Large intestine (tissue), 3 donors: ENCODE measurements around the gene EBF3. TPM values are rescaled to one million over a fixed set of nuclear protein-coding genes. Genes with fewer than 3 reads are reported as not detected.
A peak's percentile ranks its signal among the peaks of the same experiment; 100 is the strongest.

Source experiments
- DNase-seq, 2 donors: peaks; one replicate each; pipeline versions ENCODE4 v3.0.0 to v3.0.0-alpha.2; 2013
- H3K27ac ChIP-seq: one replicate; pipeline ENCODE4 v1.5.1; 2013; ENCODE audit warnings: low read length
- H3K27me3 ChIP-seq: 2 replicates; pipeline ENCODE4 v1.6.1; 2013; ENCODE audit warnings: low read length; ENCODE audit not compliant: control insufficient read depth, insufficient read depth
- H3K36me3 ChIP-seq: 2 replicates; pipeline ENCODE4 v1.6.1; 2013; ENCODE audit warnings: low read length; ENCODE audit not compliant: control insufficient read depth, insufficient read depth
- H3K4me1 ChIP-seq: one replicate; pipeline ENCODE4 v1.6.1; 2013; ENCODE audit warnings: low read length; ENCODE audit not compliant: control insufficient read depth, insufficient read depth
- H3K4me3 ChIP-seq: one replicate; pipeline ENCODE4 v1.5.1; 2013; ENCODE audit warnings: low read length
- H3K9me3 ChIP-seq: one replicate; pipeline ENCODE4 v1.6.1; 2013; ENCODE audit warnings: mild to moderate bottlenecking, low read depth, low read length, moderate library complexity; ENCODE audit not compliant: control insufficient read depth
- WGBS: methylation state at CpG from one replicate; pipeline ENCODE4 v1.1.5; 2013; ENCODE audit warnings: low lambda C conversion rate; ENCODE audit not compliant: insufficient coverage; 5-methylcytosine and 5-hydroxymethylcytosine counted together
- polyA plus RNA-seq: library from polyadenylated mRNA; unstranded; fragments of 120-200 nt; gene quantifications from one replicate; pipeline ENCODE4 v1.2.1, GENCODE V29; 2013

Gene EBF3
- polyA plus RNA-seq, 1 donor: 7.5 TPM

DNA sequence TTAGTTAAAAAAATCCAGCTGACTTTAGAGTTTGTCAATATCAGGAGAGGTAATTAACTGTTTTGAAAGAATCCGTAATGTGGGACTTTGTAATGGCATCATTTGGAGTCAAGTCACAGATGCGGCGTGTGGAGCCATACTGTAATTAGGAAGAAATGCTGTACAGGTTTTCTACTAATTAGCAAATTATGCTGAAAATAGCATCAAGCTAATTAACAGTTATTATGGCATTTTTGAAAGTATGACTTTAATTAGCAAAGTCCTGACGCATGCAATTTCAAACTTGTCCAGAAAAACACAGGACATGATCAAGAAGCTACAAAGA, 68.3 kb downstream of the EBF3 start:
- no CpG with 5 or more reads among the region's 4 CpGs for WGBS
- Histone ChIP-seq H3K27ac (no peak overlapping the region), H3K9me3 (no peaks in the 10 kb centered on the region), H3K4me1 (peaks cover 7% of the 10 kb centered on the region), H3K36me3 (no peaks in the 10 kb centered on the region), H3K27me3 (peaks cover 39% of the 10 kb centered on the region), H3K4me3 (no peak overlapping the region)
- DNase-seq: no peak

DNA sequence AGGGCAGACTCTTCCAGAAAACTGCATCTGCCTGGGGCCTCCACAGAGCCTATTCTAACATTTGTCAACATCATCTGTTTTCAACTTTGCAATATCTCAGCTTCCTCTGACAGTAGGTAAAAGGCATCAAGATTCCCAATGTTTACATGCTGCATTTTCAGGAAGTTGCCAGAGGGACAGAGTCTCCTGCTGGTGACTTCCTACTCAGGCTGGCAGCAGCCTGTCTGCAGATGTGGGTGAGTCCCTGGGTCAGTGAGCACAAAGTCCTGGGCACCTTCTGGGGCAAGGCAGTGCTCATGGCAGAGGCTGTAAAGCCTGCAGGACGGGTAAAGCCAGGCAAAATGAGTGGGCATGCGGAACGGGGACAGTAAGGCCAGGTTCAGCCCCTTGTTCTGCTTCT, 69.4 kb downstream of the EBF3 start:
- Histone ChIP-seq H3K27me3 (peaks cover 29% of the 10 kb centered on the region), H3K4me1 (peaks cover 7% of the 10 kb centered on the region), H3K36me3 (no peaks in the 10 kb centered on the region), H3K4me3 (no peak overlapping the region), H3K27ac (no peak overlapping the region), H3K9me3 (no peaks in the 10 kb centered on the region)
- 94% methylated on average over 3 of the region's 3 CpGs for WGBS
- peak in 1 of 2 donors; percentile 14 for DNase-seq

DNA sequence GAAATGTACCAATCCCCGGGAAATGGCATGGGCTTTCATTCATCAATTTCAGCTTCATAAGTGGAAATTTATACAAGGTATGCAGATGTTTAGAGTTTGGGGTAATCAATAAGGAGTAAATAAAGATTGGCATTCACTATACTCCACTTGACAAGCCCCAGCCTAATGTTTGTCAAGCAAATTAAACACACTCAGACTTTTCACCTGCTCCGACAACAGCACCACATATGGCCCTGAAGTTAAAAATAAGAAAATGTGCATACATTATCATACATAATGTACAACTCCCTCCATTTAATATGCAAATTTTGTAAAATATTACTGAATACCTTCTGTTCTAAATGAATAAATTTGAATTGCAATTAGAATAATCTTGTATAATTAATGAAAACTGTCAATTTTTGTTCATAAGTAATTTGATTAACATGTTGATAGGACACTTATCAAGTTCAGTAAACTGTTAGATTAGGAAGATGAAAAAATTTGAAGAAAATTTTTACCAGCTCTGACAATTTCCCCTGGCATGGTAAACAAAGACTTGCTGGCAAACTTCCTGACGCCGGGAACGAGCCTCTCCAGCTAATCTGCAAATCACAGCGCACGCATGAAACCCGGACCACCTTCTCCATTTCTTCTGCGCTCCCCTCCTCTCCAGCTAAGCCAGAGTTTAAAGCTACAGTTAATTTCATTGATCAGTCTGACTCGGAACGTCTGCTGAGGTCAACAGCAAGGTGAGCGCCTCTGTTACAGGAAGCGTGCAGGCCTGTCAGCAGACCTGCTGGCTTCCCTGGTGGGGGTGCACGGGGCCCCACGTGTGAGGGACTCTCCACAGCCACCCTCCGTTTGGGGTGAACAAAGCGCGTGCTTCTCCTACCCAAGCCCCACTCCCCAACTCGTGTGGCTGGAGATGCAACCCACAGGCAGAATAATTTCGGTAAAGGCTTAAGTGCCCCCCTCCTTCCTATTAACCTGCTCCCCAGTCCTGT, 70.7 kb downstream of the EBF3 start:
- H3K4me1 ChIP-seq: peaks cover 7% of the 10 kb centered on the region
- DNase-seq: no peak
- no peaks in the 10 kb centered on the region for H3K9me3 ChIP-seq
- no peak overlapping the region for H3K4me3 ChIP-seq
- H3K27me3 ChIP-seq: peaks cover 17% of the 10 kb centered on the region
- 80% methylated on average over 1 of the region's 20 CpGs for WGBS
- H3K27ac ChIP-seq: no peak overlapping the region
- H3K36me3 ChIP-seq: no peaks in the 10 kb centered on the region

DNA sequence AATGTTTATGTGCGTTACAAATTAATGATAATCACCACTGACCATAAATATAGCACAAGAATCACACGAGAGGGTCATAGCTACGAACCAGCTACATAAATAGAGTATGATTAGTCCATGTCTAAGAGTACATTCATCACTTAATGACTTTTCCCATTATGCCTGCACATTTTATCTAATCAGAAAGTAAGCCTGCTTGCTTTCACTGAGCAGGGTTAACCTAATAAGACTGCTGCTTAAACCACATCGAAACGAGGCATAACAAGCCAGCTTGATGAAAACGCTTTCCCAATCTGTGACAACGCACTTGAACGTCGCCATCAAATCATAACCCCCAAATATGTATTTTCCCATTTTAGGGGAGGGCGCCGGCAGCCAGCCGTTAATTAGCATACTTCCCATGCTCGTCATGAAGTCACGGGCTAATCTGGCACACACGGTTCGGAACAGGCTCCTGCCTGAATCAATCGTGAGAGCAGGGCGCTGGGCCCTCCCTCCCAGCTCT, 71.5 kb downstream of the EBF3 start:
- no peak for DNase-seq
- H3K27ac ChIP-seq: no peak overlapping the region
- no peaks in the 10 kb centered on the region for H3K9me3 ChIP-seq
- H3K36me3 ChIP-seq: no peaks in the 10 kb centered on the region
- H3K27me3 ChIP-seq: peaks cover 9% of the 10 kb centered on the region
- peaks cover 7% of the 10 kb centered on the region for H3K4me1 ChIP-seq
- no peak overlapping the region for H3K4me3 ChIP-seq
- WGBS: 70% methylated on average over 2 of the region's 18 CpGs

DNA sequence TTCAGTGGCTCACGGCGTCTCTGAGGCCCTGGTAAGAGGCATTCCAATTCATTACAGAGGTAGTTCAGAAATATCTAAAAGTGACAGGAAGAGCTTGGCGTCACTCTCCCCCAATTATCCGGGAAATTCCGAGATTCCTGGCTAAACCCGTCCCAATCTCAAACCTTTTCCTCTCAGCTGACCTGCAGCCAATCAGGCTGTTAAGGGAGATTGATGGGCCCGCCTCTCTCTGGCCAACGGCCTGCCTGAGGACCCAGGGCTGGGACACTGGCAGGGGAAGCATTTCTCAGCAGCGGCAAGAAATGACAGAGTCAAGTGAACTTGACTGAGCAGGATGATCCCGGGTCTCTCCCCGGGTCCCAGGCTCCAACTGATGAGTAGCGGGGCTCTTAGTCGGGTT, 72.3 kb downstream of the EBF3 start:
- WGBS: no CpG with 5 or more reads among the region's 13 CpGs
- Histone ChIP-seq H3K4me3 (no peak overlapping the region), H3K4me1 (peaks cover 7% of the 10 kb centered on the region), H3K27ac (no peak overlapping the region), H3K27me3 (peaks cover 1% of the 10 kb centered on the region), H3K36me3 (no peaks in the 10 kb centered on the region), H3K9me3 (no peaks in the 10 kb centered on the region)
- DNase-seq: no peak

DNA sequence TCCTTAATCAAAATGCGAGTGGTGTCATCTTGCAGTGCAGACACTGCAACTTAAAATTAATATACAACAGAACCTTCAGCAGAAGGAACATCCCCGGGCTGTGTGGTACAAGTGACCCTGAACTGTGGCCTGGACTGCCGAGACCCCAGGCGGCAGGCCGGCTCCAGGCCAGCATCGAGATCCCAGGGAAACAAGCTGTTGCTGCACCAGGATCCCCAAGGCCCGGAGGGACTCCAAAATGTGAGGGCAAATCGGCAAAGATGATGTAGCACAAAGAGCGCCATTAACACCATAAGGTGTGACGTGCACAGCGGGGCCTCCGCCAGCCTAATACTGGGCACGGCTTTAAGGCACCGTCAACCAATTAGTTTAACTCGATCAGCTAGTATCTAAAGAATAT, 73.9 kb downstream of the EBF3 start:
- no peaks in the 10 kb centered on the region for H3K27me3 ChIP-seq
- H3K4me3 ChIP-seq: no peak overlapping the region
- H3K9me3 ChIP-seq: no peaks in the 10 kb centered on the region
- H3K4me1 ChIP-seq: peaks cover 7% of the 10 kb centered on the region
- H3K27ac ChIP-seq: no peak overlapping the region
- 90% methylated on average over 6 of the region's 15 CpGs for WGBS
- DNase-seq: no peak
- no peaks in the 10 kb centered on the region for H3K36me3 ChIP-seq

DNA sequence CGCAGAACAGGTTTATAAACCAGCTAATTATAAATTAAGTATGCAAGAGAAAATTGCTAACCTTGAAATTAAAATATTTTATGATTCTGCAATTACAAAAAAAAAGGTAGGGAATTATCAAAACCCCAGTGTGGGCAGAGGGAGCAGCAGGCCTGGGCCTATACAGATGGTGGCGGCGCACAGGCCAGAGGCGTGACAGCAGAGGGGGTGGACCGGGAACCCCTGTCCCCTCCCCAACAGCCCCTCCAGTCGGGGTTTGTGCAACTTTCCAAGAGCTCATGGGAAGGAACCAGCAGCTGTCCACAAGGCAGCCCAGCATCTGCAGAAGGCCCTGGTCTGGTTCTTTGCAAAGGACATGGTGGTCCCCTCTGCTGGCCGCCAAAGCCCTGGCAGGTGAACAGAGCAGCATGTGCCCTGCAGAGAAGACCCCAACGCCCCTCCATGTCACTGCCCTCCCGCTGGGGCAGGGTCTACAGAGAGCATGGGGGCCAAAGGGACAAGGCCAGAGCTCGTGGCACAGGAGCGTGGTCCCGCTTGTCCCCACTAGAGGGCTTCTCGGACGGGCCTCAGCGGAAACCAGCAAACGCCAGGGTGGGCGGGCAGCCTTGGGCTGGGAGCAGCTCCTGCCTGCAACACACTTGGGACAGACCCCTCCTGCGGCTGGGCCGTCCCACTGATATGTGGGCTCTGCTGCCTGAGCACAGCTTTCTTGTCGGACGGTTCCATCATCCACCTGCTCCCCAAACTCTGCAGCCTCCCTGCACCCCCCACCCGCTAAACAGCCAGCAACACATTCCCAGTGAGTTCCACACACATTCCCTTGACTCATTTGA, 75.1 kb downstream of the EBF3 start:
- no peaks in the 10 kb centered on the region for H3K9me3 ChIP-seq
- H3K4me1 ChIP-seq: no peaks in the 10 kb centered on the region
- no peak overlapping the region for H3K4me3 ChIP-seq
- 100% methylated on average over 1 of the region's 22 CpGs for WGBS
- no peak for DNase-seq
- H3K27me3 ChIP-seq: no peaks in the 10 kb centered on the region
- H3K27ac ChIP-seq: no peak overlapping the region
- H3K36me3 ChIP-seq: no peaks in the 10 kb centered on the region

DNA sequence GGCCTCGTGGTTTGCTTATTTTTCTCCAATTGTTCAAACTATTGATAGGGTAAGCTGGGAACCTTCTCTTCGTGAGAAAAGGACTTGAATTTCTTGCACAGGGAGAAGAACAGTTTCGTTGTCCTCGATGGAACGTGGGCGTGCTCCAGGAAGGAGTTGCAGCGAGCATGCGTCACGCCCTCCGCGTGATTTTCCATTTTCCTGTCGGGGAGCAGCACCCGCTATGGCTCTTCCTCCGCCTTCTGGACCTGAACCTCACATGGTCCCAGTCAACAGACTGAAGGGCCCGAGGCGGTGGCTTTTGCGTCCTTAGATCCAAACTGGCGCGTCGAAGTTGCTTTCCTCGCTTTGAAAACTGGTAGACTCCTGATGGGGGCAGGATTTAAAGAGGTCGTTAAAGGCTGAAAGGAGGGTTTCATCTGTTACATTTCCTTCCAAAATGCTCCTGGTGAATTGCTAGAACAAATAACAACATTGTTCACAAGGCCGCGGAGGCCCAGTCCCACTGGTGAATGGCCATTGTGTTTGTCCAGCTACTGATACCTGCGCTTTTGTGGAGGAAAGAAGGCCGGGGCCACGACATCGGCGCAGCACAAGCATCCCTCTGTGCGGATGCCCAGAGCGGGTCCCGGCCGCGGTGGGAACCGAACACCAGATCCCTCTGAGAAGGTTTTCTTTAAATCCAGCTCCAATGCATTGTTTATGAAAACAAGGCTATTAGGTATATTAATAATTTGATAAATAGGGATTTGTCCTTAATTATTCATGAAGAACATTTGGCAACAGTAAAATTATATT, 75.9 kb downstream of the EBF3 start:
- no CpG with 5 or more reads among the region's 35 CpGs for WGBS
- DNase-seq: no peak

DNA sequence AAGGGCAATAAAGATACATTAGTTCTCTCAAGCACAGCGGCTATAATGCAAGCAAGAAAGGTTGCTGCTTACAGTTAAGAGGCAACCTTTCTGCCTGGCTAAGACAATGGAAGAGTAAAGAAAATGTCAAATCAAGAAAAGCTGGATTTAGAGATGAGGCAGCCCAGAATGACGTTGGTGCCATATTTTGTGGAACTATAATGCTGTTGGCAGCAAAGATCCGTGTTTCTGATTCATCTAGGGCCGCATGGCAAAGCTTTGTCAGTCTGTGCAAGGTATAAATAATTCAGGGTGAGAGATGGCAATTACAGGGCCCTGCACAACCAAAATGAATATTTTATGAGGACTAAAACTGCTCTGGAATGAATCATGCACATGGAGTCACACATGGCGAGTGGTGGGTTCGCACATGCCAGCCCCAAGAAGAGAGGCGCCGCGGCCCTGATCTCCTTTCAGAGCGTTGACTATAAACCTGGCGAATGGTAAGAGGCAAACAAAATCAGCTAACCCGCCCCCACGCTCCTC, 76.6 kb downstream of the EBF3 start:
- WGBS: 86% methylated on average over 1 of the region's 13 CpGs
- DNase-seq: no peak

More for the DNA sequence above, 75.9 kb downstream of the EBF3 start:
- Histone ChIP-seq H3K36me3 (no peaks in the 10 kb centered on the region), H3K27ac (no peak overlapping the region), H3K4me1 (no peaks in the 10 kb centered on the region), H3K27me3 (no peaks in the 10 kb centered on the region), H3K4me3 (no peak overlapping the region), H3K9me3 (no peaks in the 10 kb centered on the region)

DNA sequence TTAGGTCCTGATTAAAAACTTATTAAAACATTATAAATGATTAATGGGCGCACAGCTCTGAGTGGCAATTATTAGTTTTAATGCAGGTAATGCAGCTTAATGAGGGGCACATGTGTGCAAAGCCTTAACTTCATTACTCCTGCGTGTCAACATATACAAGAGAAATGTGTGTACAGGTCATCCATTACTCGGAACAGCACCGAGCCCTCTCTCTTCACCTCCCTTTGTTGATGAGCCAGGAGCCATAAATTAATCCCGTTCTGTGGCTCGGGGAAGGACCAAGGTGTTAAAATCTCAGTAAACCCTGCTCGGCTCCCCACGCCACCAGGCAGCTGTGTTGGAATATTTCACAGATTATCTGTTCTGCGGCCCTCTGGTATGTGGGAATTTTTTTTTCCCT, 77.8 kb downstream of the EBF3 start:
- Histone ChIP-seq H3K4me1 (no peaks in the 10 kb centered on the region), H3K27ac (no peak overlapping the region), H3K4me3 (no peak overlapping the region), H3K27me3 (peaks cover 4% of the 10 kb centered on the region), H3K9me3 (no peaks in the 10 kb centered on the region), H3K36me3 (no peaks in the 10 kb centered on the region)
- no CpG with 5 or more reads among the region's 9 CpGs for WGBS
- no peak for DNase-seq

More for the DNA sequence above, 76.6 kb downstream of the EBF3 start:
- H3K27me3 ChIP-seq: no peaks in the 10 kb centered on the region
- no peaks in the 10 kb centered on the region for H3K9me3 ChIP-seq
- no peaks in the 10 kb centered on the region for H3K4me1 ChIP-seq
- no peak overlapping the region for H3K4me3 ChIP-seq
- no peak overlapping the region for H3K27ac ChIP-seq
- no peaks in the 10 kb centered on the region for H3K36me3 ChIP-seq
